ENCODE measurements around the gene TMEM234. TPM values are rescaled to one million over a fixed set of nuclear protein-coding genes. Genes with fewer than 3 reads are reported as not detected.

The TMEM234 gene
- 10 to 100 TPM; 14.9 to 62.9 (median 21.1) TPM for total RNA-seq

- DNase-seq (peak; percentile 87 to 96), ATAC-seq (ENCODE audit: low FRiP score in 2 of 2) (peak; percentile 95 to 98)
- Histone ChIP-seq H3K9me3 (no peaks in the 10 kb centered on the region), H3K27me3 (no peaks in the 10 kb centered on the region), H3K27ac (peak within 1 kb of the TSS; percentile 89 to 97 (median 92)), H3K4me3 (peak within 1 kb of the TSS; percentile 83 to 93 (median 88)), H3K36me3 (peaks cover 9 to 51% (median 37%) of the 10 kb centered on the region in 4 donors), H3K4me1 (peaks cover 19 to 33% (median 29%) of the 10 kb centered on the region in 4 donors)
- WGBS, 2 donors: 0 to 1% methylated on average over 33 to 43 of the region's 46 CpGs
- TF ChIP-seq EP300 (IDR thresholded peaks at IDR 0.05): peak in 1 of 4 donors; percentile 74
- TF ChIP-seq POLR2AphosphoS5 (IDR thresholded peaks at IDR 0.05): peak; percentile 97 to 99
- TF ChIP-seq CTCF (IDR thresholded peaks at IDR 0.05): no peak
- TF ChIP-seq POLR2A (IDR thresholded peaks at IDR 0.05): peak in 3 of 4 donors; percentile 62 to 81 (median 62)
Observed at GRCh38 chr1:32221980-32222755, at the start of gene TMEM234, which contains the start of gene EIF3I. TSS of gene TMEM234 (minus strand) at chr1:32222353. CDS start at chr1:32222322, 31 bp downstream. TSS of gene EIF3I (plus strand) at chr1:32222407. CDS start at chr1:32222442, 35 bp downstream.

GRCh38 chr1:32269744-32270143, 47.6 kb upstream of the TMEM234 start:
- H3K4me1 ChIP-seq: peaks cover 0 to 4% (median 0%) of the 10 kb centered on the region in 4 donors
- no peaks in the 10 kb centered on the region for H3K36me3 ChIP-seq
- ATAC-seq (ENCODE audit: low FRiP score in 2 of 2): no peak
- no peak overlapping the region for H3K27ac ChIP-seq
- H3K4me3 ChIP-seq: no peak overlapping the region
- DNase-seq: no peak
- H3K9me3 ChIP-seq: no peaks in the 10 kb centered on the region
- no peak for TF ChIP-seq POLR2A (IDR thresholded peaks at IDR 0.05)
- no peak for TF ChIP-seq EP300 (IDR thresholded peaks at IDR 0.05)
- TF ChIP-seq POLR2AphosphoS5 (IDR thresholded peaks at IDR 0.05): no peak
- no peak for TF ChIP-seq CTCF (IDR thresholded peaks at IDR 0.05)
- peaks cover 0 to 1% (median 0%) of the 10 kb centered on the region in 4 donors for H3K27me3 ChIP-seq

GRCh38 chr1:32266921-32267591, 44.9 kb upstream of the TMEM234 start:
- no peak overlapping the region for H3K4me3 ChIP-seq
- DNase-seq (no peak), ATAC-seq (ENCODE audit: low FRiP score in 2 of 2) (no peak)
- H3K4me1 ChIP-seq: peaks cover 0 to 4% (median 0%) of the 10 kb centered on the region in 4 donors
- no peak for TF ChIP-seq CTCF (IDR thresholded peaks at IDR 0.05)
- TF ChIP-seq EP300 (IDR thresholded peaks at IDR 0.05): no peak
- no peak for TF ChIP-seq POLR2AphosphoS5 (IDR thresholded peaks at IDR 0.05)
- no peak for TF ChIP-seq POLR2A (IDR thresholded peaks at IDR 0.05)
- no peaks in the 10 kb centered on the region for H3K36me3 ChIP-seq
- WGBS, 2 donors: 54 to 61% methylated on average over 7 of the region's 7 CpGs
- H3K9me3 ChIP-seq: no peaks in the 10 kb centered on the region
- no peaks in the 10 kb centered on the region for H3K27me3 ChIP-seq
- no peak overlapping the region for H3K27ac ChIP-seq

- ATAC-seq (ENCODE audit: low FRiP score in 2 of 2) (no peak), DNase-seq (no peak)
- TF ChIP-seq POLR2AphosphoS5 (IDR thresholded peaks at IDR 0.05) (no peak), POLR2A (IDR thresholded peaks at IDR 0.05) (no peak), EP300 (IDR thresholded peaks at IDR 0.05) (no peak), CTCF (IDR thresholded peaks at IDR 0.05) (no peak)
- WGBS, 2 donors: 95 to 98% methylated on average over 9 of the region's 9 CpGs
- Histone ChIP-seq H3K4me1 (peaks cover 0 to 4% (median 0%) of the 10 kb centered on the region in 4 donors), H3K27me3 (no peaks in the 10 kb centered on the region), H3K27ac (no peak overlapping the region), H3K4me3 (no peak overlapping the region), H3K36me3 (no peaks in the 10 kb centered on the region), H3K9me3 (no peaks in the 10 kb centered on the region)
Observed at GRCh38 chr1:32265846-32266245, 43.7 kb upstream of the TMEM234 start.

Data from upper lobe of left lung (tissue), 6 donors.